GM21528 (cell line): ENCODE results near the gene RAB9B.
"Not testable (repeated sequence)": the region's sequence is repeated elsewhere in the genome, so short reads cannot be mapped to it uniquely, and the experiment has no call there.

Source experiments
- ATAC-seq: cut with Tn5 transposase; IDR thresholded peaks from one replicate; pipeline ENCODE4 v1.9.1; 2021; ENCODE audit warnings: mild to moderate bottlenecking, moderate library complexity; ENCODE audit not compliant: unreplicated experiment, low FRiP score

The RAB9B gene

DNA sequence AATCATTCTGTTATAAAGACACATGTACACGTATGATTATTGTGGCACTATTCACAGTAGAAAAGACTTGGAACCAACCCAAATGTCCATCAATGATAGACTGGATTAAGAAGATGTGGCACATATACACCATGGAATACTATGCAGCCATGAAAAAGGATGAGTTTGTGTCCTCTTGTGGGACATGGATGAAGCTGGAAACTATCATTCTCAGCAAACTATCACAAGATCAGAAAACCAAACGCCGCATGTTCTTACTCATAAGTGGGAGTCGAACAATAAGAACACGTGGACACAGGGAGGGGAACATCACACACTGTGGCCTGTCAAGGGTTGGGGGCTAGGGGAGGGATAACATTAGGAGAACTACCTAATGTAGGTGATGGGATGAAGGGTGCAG is 15.0 kb downstream of the RAB9B start:
- not testable (repeated sequence) for ATAC-seq

DNA sequence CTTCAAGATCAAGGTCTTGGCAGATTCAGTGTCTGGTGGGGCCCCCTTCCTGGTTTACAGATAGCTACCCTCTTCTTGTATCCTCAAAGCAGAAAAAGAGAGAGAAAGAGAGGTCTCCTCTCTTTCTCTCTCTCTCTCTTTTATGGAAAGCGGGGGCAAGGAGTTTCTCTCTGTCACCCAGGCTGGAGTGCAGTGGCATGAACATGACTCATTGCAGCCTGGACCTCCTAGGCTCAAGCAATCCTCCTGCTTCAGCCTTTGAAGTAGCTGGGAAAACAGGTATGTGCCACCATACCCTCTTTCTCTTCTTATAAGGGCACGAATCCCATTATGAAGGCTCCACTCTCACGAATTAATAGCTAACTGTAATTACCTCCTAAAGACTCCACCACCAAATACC is 20.2 kb downstream of the RAB9B start:
- no peak for ATAC-seq

DNA sequence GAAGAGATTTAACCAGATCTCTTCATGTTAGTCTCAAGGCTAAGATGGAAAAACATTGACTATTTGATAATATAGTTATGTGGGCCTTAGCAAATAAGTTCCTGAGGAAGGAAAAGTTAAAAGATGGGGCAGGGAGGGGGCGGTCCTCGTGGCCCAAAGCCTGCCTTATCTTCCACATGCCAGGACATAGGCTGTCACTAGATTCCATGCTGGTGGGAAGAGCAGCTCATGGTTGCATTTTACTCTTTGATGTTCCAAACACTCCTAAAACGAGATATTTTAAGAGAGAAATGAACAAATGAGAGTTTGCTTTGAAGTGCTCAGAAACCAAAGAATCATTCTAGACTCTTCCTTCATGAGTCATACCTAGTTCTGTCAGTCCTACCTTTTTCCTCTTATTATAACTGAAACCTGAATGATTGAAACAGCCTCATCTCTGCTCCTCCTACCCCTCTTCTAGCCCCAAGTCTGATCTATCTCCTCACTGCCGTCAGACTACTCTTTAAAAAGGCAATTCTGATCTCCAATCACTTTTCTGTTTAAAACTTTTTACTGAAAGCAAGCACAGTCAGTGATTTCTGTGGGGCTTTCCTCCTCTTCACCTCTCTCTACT is 25.1 kb downstream of the RAB9B start:
- ATAC-seq = no peak

DNA sequence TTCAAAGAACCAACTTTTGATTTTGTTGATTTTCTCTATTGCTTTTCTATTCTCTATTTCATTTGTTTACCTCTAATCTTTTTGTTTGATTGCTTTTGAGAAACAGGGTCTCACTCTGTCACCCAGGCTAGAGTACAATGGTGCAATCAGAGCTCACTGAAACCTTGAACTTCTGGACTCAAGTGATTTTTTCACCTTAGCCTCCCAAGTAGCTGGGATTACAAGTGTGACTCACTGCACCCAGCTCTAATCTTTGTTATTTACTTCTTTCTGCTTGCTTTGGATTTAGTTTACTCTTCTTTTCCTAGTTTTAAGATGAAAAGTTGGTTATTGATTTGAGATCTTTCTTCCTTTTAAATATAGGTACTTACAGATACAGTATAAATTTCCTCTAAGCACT is 26.2 kb downstream of the RAB9B start:
- no peak for ATAC-seq

DNA sequence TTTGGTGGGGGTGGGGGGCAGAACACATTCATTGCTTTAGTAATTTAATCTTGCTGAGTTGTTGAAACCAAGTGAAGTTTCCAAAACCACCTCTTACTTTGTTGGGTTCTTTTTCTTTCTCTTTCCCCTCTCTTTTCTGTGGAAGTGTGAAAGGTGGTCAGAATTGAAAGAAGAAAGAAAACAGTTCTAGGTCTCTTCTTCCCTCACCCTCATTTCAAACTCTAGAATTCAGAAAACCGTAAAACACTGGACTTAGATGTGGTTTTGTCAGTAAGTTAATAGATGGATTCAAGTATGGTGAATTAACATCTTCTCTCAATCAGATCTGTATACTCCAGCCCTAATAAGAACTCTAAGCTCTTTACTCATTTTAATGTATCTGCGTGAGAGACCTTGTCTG is 31.7 kb downstream of the RAB9B start:
- ATAC-seq = no peak

DNA sequence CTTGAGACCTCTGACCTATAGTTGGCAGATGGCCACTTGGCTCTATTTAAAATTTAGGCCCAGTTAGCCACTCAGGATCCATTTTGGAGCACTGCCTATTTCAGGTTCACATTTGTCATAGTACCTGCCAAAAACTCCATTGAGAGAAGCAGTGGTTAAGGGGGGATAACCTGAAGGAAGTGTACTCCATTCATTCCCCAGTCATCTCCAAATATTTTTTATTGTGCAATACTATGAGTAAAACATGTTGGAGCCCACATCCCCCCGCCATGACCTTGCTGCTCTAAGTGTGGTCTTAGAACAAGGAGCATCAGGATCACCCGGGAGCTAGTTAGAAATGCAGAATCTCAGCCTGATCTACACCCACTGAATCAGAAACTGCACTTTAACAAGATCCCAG is 34.4 kb downstream of the RAB9B start:
- ATAC-seq = no peak

DNA sequence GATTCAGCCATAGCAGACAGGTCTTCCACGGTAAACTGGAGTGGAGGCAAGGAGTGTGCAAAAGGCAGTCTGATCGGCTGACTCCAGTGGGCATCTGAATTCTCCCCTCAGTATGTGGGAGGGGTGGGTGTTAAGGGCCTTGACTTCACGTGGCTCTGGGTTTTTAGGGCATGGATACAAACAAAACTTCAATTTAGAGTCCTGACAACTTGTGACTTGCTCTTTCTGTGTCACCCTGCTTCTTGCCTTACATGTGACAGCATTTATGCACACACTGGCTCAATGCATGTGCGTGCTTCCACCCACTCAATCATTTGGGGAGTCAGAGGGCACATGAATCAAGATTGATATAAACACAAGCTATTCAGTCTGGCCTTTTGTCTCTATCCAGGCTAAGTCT is 37.9 kb downstream of the RAB9B start:
- ATAC-seq = no peak

DNA sequence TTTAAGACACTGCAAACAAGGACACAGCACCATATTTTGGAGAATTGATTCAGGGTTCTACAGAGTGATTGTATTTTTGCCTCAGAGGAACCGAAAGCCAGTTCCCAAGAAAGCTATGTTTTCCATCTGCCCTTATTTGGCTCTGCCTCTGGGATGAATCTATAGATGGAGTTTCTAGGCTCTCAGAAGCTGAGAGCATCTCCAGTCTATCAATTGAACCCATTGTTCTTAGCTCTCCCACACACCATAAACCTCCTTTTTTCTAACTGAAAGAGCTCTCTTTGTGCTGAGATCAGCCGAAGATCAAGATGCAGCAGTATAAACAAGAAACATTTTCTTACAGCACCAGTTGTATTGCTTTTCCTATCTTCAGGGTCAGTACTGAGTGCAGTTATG is 38.5 kb downstream of the RAB9B start:
- no peak for ATAC-seq

DNA sequence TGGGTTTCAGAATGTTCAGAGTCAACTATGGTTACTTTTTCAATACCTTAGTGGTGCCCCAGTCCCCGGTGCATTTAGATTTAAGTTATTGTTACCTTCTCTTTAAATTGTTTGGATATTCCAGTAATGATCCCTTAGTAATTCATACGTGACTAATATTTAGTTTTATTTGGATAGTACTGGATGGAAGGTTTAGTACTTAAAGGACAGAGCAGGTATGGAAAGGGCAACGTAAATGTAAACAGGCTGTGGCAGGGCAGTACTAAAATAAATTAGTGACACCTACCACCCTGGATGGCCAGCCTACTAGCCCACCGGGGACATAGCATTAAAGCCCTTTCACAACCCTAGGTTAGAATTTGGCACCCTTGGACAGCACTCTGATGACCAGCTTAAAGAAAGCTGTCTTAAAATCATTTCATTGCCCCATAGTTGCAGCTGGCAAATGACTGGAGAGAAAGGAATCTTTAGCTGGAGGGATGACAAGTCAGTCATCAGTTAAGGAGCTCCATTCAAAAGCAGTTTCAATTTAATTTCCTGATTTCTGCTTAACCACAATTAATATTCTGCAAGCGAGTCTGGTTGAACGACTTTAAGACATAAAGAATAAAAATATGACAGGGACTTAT is 39.0 kb downstream of the RAB9B start:
- ATAC-seq = no peak

DNA sequence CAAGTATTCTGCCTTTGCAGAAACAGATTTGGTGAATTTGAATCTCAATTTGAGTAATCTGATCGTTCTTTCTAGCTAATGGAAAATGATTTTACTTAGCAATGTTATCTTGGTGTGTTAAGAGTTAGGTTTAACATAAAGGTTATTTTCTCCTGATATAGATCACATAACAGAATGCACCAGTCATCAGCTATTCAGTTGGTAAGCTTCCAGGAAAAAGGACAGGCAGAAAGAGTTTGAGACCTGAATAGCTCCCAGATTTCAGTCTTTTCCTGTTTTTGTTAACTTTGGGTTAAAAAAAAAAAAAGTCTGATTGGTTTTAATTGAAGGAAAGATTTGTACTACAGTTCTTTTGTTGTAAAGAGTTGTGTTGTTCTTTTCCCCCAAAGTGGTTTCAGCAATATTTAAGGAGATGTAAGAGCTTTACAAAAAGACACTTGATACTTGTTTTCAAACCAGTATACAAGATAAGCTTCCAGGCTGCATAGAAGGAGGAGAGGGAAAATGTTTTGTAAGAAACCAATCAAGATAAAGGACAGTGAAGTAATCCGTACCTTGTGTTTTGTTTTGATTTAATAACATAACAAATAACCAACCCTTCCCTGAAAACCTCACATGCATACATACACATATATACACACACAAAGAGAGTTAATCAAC is 40.1 kb downstream of the RAB9B start:
- ATAC-seq = no peak

DNA sequence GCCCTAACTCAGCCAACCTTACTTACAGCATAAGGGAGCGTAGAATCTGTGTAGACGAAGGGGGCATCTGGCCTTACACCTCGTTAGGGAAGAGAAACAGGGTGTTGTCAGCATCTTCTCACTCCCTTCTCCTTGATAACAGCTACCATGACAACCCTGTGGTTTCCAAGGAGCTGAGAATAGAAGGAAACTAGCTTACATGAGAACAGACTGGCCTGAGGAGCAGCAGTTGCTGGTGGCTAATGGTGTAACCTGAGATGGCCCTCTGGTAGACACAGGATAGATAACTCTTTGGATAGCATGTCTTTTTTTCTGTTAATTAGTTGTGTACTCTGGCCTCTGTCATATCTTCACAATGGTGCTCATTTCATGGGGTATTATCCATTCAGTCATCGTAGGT is 40.8 kb downstream of the RAB9B start:
- no peak for ATAC-seq

DNA sequence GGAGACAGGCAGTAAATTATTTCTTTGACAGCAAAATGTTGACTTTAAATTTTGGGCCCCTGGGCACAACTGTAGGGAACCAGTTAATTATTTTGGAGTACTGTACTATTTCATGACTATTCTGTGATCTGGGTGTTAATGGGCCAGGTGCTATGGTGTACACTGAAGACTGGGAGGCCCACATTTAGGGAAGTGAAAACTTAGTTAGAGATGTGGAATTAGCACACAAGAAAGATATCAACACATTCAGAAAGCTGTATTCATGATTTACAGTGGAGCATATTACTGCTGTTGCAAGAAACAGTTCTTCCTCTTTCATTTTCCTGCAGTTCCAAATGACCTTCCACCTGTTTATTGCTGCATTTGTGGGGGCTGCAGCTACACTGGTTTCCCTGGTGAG is 43.1 kb downstream of the RAB9B start:
- ATAC-seq = peak; percentile 89

DNA sequence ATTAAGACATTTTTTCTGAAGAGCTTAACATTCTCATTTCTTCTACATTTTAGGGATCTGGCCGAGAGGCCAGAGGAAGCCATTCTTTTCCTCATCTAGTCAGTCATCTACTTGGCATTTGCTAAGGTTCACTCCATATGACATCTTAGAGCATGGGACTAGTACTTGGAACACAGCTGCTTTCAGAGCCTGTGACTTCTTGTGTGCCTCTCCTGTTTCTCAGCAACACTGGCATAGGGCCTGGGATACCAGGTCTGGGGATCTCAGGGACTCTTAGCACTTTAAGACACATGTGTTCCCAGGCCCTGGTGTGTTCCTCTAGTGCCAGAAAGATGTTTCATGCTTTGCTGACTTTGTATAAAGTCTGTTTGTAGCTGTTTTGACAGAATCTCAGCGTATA is 48.1 kb downstream of the RAB9B start:
- no peak for ATAC-seq

DNA sequence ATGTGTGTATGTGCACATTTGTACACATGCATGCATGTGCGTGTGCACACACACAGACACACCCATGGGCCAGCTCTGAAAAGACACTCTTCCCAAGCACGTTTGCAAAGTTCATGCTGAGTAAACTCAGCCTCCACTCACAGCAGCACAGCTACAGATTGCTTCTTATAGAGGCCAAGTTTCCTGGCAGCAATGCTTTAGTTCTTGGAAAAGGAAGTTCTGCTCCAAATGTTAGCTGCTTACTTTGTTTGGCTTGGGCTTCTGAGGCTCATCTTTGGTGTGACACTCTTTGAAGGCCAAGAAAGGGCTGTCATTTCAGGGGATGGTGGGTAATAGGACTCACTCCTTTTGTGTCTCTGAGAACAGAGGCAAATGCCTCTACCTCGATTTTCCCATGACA is 48.9 kb downstream of the RAB9B start:
- ATAC-seq = no peak

DNA sequence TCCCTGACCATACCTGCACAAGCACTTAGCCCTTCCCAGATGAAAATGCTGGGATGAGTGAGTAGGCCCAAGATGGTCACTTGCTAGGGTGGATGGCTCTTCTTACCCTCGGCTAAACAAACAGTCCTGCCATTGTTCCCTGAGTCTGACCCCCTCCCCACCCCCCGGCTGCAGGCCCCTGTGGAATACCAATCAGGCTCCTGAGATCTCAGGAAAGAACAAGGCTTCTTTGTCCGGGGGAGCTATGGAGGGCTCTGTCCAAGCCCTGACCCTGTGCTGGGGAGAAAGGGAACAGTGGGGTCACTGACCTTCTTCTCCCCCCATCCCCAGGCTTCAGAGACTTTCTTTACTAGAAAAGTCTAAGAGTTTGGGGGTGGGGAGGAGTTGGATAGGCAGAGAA is 49.4 kb downstream of the RAB9B start:
- ATAC-seq = no peak

DNA sequence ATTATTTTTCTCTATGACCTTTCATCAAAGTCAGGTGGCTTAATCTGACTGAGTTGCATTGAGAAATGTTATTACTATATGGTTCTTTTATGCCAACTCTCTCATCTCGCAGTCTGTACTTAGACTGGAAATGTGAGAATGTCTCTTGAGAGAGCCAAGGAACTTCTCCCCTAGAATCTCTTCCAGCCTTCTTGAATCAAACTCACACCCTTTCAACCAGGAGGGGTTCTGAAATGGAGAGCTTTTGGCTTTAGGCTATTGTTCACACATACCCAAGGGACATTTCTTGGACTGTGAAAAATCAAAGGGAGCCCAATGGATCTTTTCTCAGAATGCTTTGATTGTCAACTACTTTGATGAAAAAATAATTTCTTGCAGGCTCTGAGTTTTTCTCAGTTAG is 50.4 kb downstream of the RAB9B start:
- ATAC-seq = no peak

DNA sequence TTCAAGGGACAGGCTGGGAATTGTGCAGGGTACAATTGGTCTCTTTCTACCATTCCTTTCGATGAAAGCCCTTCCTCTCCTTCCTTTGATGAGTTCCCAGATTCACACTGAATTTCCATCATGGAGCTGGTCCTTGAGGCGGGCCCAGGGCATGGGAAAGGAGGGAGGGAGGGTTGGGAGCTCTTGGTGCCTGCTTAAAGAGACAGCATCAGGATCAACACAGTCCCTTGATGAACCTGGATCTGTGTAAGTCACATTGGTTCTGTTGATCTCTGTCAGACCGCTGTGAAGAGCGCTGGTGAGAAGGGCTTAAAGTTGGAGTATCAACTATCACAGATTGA is 51.0 kb downstream of the RAB9B start:
- ATAC-seq = no peak

DNA sequence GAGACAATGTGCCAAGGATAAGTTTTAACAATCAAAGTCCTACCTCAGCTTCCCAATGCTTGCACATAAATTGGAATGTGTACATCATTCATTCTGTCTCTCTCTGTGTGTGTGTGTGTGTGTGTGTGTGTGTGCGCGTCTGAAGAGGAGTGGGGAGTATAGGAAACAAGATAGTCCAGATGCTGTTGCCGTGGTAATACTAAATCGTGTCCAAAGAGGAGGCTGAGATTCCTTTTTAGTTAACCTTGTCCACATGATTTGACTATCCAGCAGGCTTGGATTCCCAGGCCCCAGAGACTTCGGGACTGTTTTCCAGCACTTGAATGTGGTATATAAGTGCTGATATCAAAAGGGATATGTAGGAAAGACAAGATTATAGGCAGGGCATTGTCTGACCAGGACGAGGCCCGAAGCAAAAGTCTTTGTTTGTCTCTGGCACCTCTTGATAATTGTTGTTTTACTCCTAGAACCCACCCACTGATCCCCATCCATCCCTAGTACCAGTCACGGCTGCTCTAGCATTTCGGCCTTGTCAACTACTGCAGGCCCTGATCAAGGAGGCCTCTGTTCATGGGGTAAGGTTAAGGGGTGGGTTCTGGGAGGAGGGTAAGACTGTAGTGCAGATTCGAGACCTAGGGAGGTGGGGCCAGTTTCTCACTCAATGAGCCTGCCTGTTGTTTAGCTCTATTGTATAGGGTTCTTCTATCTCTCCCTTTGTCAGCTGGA is 51.6 kb downstream of the RAB9B start:
- ATAC-seq = no peak

DNA sequence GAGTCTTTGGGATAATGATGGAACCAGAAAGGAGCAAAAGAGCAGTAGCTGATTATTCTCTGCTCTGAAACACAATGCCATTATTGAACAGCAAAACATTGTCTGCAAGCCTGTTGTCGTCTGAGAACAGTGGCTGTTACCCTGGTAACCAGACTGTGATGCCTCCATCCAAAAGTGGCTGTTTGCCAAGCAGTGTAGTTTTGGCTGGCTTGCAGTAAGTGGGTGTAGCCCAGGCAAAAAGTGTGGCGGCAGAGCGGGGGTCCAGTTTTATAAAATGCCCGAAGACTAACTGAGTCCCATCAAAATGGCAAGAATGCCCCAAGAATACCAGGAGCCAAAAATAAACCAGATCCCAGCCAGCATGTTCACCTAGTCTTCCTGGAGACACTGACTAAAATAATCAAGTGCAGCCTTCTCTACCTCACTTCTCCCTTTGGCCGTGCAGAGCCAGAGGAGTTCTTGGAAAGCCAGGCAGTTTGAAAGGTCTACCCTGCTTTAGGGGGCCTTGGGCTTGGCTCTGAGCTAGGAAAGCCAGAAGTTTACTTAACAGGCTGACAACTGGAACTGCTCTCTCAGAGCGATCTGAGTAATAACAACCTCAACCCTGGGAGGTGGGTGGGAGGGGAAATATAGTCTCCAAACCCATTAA is 52.8 kb downstream of the RAB9B start:
- ATAC-seq = no peak

DNA sequence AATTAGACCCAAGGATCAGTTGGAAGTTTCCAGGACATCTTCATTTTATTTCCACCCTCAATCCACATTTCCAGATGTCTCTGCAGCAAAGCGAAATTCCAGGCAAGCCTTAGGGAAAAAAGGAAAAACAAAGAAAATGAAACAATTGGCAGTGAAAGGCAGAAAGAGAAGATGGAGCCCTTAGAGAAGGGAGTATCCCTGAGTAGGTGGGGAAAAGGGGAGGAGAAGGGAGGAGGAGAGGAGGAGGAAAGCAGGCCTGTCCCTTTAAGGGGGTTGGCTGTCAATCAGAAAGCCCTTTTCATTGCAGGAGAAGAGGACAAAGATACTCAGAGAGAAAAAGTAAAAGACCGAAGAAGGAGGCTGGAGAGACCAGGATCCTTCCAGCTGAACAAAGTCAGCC is 55.5 kb downstream of the RAB9B start, which contains the start of gene PLP1:
TSS of gene PLP1 (plus strand) at position 295 of the 400 bp plus-strand sequence. CDS start 156 bp downstream, outside the sequence.
- ATAC-seq = no peak

DNA sequence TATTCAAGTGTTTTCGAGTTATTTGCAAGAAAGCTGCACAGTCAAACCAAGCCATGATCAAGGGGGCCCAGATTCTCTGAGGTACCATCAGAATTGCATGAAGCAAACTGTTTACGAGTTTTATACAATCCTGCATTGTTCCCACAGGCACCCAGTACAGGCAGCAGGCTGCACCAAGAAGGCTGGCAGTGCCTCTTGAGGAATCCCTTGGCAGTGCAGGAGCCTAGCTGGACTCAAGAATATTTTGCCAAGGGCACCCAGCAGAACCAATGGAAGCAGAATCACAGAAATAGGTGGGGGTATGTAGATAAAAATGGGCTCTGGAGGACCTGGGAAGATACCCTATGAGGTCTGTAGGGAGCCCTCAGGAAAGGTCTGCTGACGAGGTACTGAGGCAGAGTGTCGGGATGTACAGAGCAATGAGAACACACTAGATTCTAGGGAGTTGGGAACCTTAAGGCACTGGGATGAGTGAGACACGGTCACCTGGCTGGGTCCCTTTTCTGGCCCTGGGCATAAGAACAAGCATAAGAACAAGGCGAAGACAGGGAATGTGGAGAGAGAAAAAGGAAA is 57.9 kb downstream of the RAB9B start:
- no peak for ATAC-seq
